Liver (tissue), 9 donors: Measurements from ENCODE around the gene ZDHHC21. TPM values are rescaled to one million over a fixed set of nuclear protein-coding genes. Genes with fewer than 3 reads are reported as not detected.

Experiments used
- DNase-seq: peaks from one replicate; pipeline ENCODE4 v3.0.0-alpha.2; 2017; ENCODE audit warnings: low spot score
- H3K27ac ChIP-seq, 2 donors: one replicate each; pipeline ENCODE4 v1.7.0; 2013; ENCODE audit warnings: inconsistent platforms in 2 of 2, low read length in 2 of 2, control low read depth in 1 of 2, low read depth in 1 of 2, mild to moderate bottlenecking in 1 of 2
- H3K27me3 ChIP-seq, 4 donors: one replicate each; pipeline versions ENCODE4 v1.6.1 to v1.7.0; 2013; ENCODE audit warnings: low read length in 3 of 4, inconsistent platforms in 1 of 4, mild to moderate bottlenecking in 1 of 4, moderate library complexity in 1 of 4; ENCODE audit not compliant: control insufficient read depth in 4 of 4, insufficient read depth in 4 of 4
- H3K36me3 ChIP-seq, 4 donors: one replicate each; pipeline versions ENCODE4 v1.6.1 to v1.7.0; 2013; ENCODE audit warnings: low read length in 3 of 4, mild to moderate bottlenecking in 3 of 4, low read depth in 1 of 4, moderate library complexity in 1 of 4; ENCODE audit not compliant: control insufficient read depth in 4 of 4, insufficient read depth in 3 of 4
- H3K4me1 ChIP-seq, 4 donors: one replicate each; pipeline versions ENCODE4 v1.6.1 to v1.7.0; 2013; ENCODE audit warnings: low read length in 3 of 4, mild to moderate bottlenecking in 3 of 4, moderate library complexity in 1 of 4; ENCODE audit not compliant: control insufficient read depth in 4 of 4, insufficient read depth in 4 of 4
- H3K4me3 ChIP-seq, 3 donors: one replicate each; pipeline versions ENCODE4 v1.6.1 to v1.7.0; 2013; ENCODE audit warnings: low read length in 3 of 3, control low read depth in 1 of 3, low read depth in 1 of 3, mild to moderate bottlenecking in 1 of 3
- H3K9ac ChIP-seq, 2 donors: one replicate each; pipeline ENCODE4 v1.7.0; 2013; ENCODE audit warnings: low read length in 2 of 2, mild to moderate bottlenecking in 2 of 2, moderate library complexity in 2 of 2, control low read depth in 1 of 2, low read depth in 1 of 2
- H3K9me3 ChIP-seq, 4 donors: one replicate each; pipeline versions ENCODE4 v1.6.1 to v1.7.0; 2013; ENCODE audit warnings: low read length in 3 of 4; ENCODE audit not compliant: control insufficient read depth in 4 of 4
- ATF3 ChIP-seq: IDR thresholded peaks from 2 replicates; pipeline ENCODE4 v1.6.1; 2016; ENCODE audit warnings: antibody characterized with exemption
- EGR1 ChIP-seq, 2 donors: IDR thresholded peaks; 2 replicates each; pipeline ENCODE4 v1.6.1; 2016 to 2018; ENCODE audit warnings: antibody characterized with exemption in 2 of 2, low read depth in 2 of 2
- FOXA1 ChIP-seq: IDR thresholded peaks from 2 replicates; pipeline ENCODE4 v1.6.1; 2016; ENCODE audit warnings: antibody characterized with exemption
- FOXA2 ChIP-seq: IDR thresholded peaks from 2 replicates; pipeline ENCODE4 v1.6.1; 2016; ENCODE audit warnings: antibody characterized with exemption
- GABPA ChIP-seq, 2 donors: IDR thresholded peaks in 1 of 2; conservative IDR thresholded peaks in 1 of 2; 2 replicates each; pipeline ENCODE4 v1.6.1; 2016; ENCODE audit warnings: antibody characterized with exemption in 2 of 2, mild to moderate bottlenecking in 1 of 2, moderate library complexity in 1 of 2
- HNF4A ChIP-seq, 2 donors: conservative IDR thresholded peaks; 2 replicates each; pipeline ENCODE4 v1.6.1; 2016; ENCODE audit warnings: antibody characterized with exemption in 2 of 2, mild to moderate bottlenecking in 2 of 2
- HNF4G ChIP-seq: IDR thresholded peaks from 2 replicates; pipeline ENCODE4 v1.6.1; 2016; ENCODE audit warnings: antibody characterized with exemption
- NR2F2 ChIP-seq: IDR thresholded peaks from 2 replicates; pipeline ENCODE4 v1.6.1; 2016; ENCODE audit warnings: antibody characterized with exemption
- RAD21 ChIP-seq, 2 donors: IDR thresholded peaks; 2 replicates each; pipeline ENCODE4 v1.6.1; 2016; ENCODE audit warnings: antibody characterized with exemption in 2 of 2, mild to moderate bottlenecking in 2 of 2
- RXRA ChIP-seq, 2 donors: IDR thresholded peaks; 2 replicates each; pipeline ENCODE4 v1.6.1; 2017 to 2018; ENCODE audit warnings: antibody characterized with exemption in 2 of 2, mild to moderate bottlenecking in 1 of 2
- SP1 ChIP-seq: IDR thresholded peaks from 2 replicates; pipeline ENCODE4 v1.6.1; 2018; ENCODE audit warnings: antibody characterized with exemption, mild to moderate bottlenecking
- TAF1 ChIP-seq: conservative IDR thresholded peaks from 2 replicates; pipeline ENCODE4 v1.6.1; 2016; ENCODE audit warnings: antibody characterized with exemption, mild to moderate bottlenecking
- WGBS: extraction: QIAGEN DNeasy Blood & Tissue Kit; methylation state at CpG from one replicate; pipeline ENCODE4 v1.1.7; 2013; 5-methylcytosine and 5-hydroxymethylcytosine counted together
- polyA plus RNA-seq, 2 donors: library from polyadenylated mRNA; stranded (reverse) in 1 of 2; unstranded in 1 of 2; fragments of 200-250 nt in 1 of 2; fragments of >200 nt in 1 of 2; fragmentation: Nextera tagmentation in 1 of 2; extraction: Ambion mirVana in 1 of 2; gene quantifications; one replicate each; pipeline versions ENCODE4 v1.2.1 to v1.2.3, GENCODE V29; 2013 to 2015
- total RNA-seq, 2 donors: library from RNA; depleted of rRNA; stranded (reverse); fragments of >200 nt; gene quantifications; one replicate each; pipeline ENCODE4 v1.2.3, GENCODE V29; 2014
- TF ChIP-seq, protein P1 (sequence below): fragments of 150-350 bp; IDR thresholded peaks from 2 replicates; pipeline ENCODE4 v1.5.1; 2017; ENCODE audit warnings: improper control_type of control experiment, low read depth, low read length; ENCODE audit not compliant: missing input control
- TF ChIP-seq, protein P2 (sequence below): IDR thresholded peaks from 2 replicates; pipeline ENCODE4 v1.6.1; 2016; ENCODE audit warnings: antibody characterized with exemption, mild to moderate bottlenecking
- TF ChIP-seq, protein P3 (sequence below): IDR thresholded peaks from 2 replicates; pipeline ENCODE4 v1.6.1; 2016; ENCODE audit warnings: antibody characterized with exemption
- donor health status: healthy.
- donor health status: healthy.
- donor health status: healthy.
- donor health status: healthy.
- donor health status: healthy.

The ZDHHC21 gene
- total and polyA plus RNA-seq, 4 donors = 1.3 to 6.0 (median 2.7) TPM

DNA sequence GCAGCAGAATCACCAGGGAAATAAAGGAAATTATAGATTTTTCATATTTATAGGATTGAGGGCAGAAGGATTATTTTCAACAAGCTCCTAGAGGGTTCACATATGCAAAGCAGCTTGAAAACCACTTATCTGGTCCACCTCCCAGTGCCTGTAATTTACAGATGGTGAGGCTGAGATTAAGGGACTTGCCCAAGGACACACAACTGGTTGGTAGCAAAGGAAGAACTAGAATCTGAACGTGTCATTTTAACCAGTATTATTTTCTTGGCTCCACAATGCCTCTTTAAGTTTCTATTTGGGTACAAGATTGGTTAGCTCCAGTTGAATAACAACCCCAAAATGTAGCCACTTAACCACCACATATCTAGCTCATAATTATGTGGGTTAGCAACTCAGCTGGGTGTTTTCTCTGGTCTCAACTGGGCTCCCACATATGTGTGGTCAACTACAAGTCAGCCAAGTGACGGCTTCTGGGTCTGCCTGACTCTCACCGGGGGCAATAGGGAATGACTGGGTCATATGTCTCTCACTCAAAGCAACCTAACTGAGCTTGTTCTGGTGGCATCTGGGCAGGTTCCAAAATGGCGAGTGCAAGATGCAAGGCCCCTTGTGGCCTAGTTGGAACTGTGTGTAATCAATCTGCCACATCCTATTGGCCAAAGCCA, 127.7 kb downstream of the ZDHHC21 start (continued):
- TF ChIP-seq, protein P1, sequence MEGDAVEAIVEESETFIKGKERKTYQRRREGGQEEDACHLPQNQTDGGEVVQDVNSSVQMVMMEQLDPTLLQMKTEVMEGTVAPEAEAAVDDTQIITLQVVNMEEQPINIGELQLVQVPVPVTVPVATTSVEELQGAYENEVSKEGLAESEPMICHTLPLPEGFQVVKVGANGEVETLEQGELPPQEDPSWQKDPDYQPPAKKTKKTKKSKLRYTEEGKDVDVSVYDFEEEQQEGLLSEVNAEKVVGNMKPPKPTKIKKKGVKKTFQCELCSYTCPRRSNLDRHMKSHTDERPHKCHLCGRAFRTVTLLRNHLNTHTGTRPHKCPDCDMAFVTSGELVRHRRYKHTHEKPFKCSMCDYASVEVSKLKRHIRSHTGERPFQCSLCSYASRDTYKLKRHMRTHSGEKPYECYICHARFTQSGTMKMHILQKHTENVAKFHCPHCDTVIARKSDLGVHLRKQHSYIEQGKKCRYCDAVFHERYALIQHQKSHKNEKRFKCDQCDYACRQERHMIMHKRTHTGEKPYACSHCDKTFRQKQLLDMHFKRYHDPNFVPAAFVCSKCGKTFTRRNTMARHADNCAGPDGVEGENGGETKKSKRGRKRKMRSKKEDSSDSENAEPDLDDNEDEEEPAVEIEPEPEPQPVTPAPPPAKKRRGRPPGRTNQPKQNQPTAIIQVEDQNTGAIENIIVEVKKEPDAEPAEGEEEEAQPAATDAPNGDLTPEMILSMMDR = no peak
- no peak for TF ChIP-seq TAF1
- no peak for TF ChIP-seq RAD21 (IDR thresholded peaks at IDR 0.05)
- TF ChIP-seq HNF4G = no peak
- TF ChIP-seq ATF3 = no peak
- TF ChIP-seq NR2F2 = no peak
- no peak for TF ChIP-seq EGR1 (IDR thresholded peaks at IDR 0.05; ENCODE audit: low read depth in 2 of 2)
- no peak for TF ChIP-seq FOXA1
- no peak for TF ChIP-seq HNF4A (conservative IDR thresholded peaks at IDR 0.05)
- no peak for TF ChIP-seq RXRA (IDR thresholded peaks at IDR 0.05)
- no peak for TF ChIP-seq FOXA2
- no peak for TF ChIP-seq GABPA (IDR thresholded peaks at IDR 0.05 in 1 of 2, conservative IDR thresholded peaks at IDR 0.05 in 1 of 2)

DNA sequence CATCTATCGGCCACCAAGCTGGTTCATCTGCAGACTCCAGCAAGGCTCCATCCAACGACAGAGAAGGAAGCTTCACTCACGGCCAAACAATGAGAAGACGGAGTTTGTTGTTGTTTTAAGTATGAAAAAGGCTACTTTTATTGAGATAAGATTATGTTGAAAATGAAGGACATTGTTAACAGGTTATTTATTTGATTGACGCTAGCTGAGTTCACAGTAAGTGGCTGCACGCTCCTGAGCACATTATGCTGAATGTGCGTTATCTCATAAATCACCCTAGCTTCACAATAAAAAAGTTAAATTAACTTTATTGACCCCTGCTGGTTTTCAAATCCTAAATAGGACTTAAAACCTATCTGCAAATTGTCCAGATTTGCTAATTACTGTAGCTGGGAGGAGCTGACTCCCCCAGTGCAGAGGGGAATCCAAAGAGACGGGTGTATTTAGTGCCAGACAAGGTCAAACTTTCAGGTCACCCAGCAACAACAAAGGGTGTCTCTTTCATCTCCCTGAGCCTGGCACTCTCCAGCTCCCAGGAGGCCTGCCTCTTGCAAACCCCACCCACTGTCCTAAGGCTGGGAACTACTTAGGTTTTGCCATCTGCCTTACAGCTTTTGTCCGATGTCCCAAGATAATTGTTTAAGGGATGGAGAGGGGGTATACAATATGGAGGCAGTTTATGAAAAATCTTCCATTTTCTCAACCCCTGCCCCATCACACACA, 129.2 kb downstream of the ZDHHC21 start:
- Histone ChIP-seq H3K4me1 (no peaks in the 10 kb centered on the region), H3K36me3 (no peaks in the 10 kb centered on the region), H3K27me3 (no peaks in the 10 kb centered on the region), H3K4me3 (no peak overlapping the region), H3K9ac (no peak overlapping the region), H3K27ac (no peak overlapping the region), H3K9me3 (no peaks in the 10 kb centered on the region)
- DNase-seq = no peak
- no peak for TF ChIP-seq HNF4G
- no peak for TF ChIP-seq EGR1 (IDR thresholded peaks at IDR 0.05; ENCODE audit: low read depth in 2 of 2)
- no peak for TF ChIP-seq SP1
- TF ChIP-seq HNF4A (conservative IDR thresholded peaks at IDR 0.05) = no peak
- no peak for TF ChIP-seq RAD21 (IDR thresholded peaks at IDR 0.05)
- no peak for TF ChIP-seq GABPA (IDR thresholded peaks at IDR 0.05 in 1 of 2, conservative IDR thresholded peaks at IDR 0.05 in 1 of 2)
- TF ChIP-seq, protein P2, sequence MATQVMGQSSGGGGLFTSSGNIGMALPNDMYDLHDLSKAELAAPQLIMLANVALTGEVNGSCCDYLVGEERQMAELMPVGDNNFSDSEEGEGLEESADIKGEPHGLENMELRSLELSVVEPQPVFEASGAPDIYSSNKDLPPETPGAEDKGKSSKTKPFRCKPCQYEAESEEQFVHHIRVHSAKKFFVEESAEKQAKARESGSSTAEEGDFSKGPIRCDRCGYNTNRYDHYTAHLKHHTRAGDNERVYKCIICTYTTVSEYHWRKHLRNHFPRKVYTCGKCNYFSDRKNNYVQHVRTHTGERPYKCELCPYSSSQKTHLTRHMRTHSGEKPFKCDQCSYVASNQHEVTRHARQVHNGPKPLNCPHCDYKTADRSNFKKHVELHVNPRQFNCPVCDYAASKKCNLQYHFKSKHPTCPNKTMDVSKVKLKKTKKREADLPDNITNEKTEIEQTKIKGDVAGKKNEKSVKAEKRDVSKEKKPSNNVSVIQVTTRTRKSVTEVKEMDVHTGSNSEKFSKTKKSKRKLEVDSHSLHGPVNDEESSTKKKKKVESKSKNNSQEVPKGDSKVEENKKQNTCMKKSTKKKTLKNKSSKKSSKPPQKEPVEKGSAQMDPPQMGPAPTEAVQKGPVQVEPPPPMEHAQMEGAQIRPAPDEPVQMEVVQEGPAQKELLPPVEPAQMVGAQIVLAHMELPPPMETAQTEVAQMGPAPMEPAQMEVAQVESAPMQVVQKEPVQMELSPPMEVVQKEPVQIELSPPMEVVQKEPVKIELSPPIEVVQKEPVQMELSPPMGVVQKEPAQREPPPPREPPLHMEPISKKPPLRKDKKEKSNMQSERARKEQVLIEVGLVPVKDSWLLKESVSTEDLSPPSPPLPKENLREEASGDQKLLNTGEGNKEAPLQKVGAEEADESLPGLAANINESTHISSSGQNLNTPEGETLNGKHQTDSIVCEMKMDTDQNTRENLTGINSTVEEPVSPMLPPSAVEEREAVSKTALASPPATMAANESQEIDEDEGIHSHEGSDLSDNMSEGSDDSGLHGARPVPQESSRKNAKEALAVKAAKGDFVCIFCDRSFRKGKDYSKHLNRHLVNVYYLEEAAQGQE = no peak
- TF ChIP-seq RXRA (IDR thresholded peaks at IDR 0.05) = no peak
- TF ChIP-seq, protein P3, sequence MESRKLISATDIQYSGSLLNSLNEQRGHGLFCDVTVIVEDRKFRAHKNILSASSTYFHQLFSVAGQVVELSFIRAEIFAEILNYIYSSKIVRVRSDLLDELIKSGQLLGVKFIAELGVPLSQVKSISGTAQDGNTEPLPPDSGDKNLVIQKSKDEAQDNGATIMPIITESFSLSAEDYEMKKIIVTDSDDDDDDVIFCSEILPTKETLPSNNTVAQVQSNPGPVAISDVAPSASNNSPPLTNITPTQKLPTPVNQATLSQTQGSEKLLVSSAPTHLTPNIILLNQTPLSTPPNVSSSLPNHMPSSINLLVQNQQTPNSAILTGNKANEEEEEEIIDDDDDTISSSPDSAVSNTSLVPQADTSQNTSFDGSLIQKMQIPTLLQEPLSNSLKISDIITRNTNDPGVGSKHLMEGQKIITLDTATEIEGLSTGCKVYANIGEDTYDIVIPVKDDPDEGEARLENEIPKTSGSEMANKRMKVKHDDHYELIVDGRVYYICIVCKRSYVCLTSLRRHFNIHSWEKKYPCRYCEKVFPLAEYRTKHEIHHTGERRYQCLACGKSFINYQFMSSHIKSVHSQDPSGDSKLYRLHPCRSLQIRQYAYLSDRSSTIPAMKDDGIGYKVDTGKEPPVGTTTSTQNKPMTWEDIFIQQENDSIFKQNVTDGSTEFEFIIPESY = no peak
- WGBS = 72% methylated on average over 9 of the region's 9 CpGs
